DOHH2 (cell line): ENCODE results near the gene MTA2.

Source experiments
- H3F3A ChIP-seq: fragments of 200-600 bp; sonication (generic), shearing (Covaris generic); 2 replicates; pipeline ENCODE4 v1.6.0; 2016; ENCODE audit warnings: antibody characterized with exemption, mild to moderate bottlenecking; ENCODE audit not compliant: control insufficient read depth, insufficient read depth
- H3K27ac ChIP-seq: fragments of 200-600 bp; sonication (generic); 2 replicates; pipeline ENCODE4 v1.5.1; 2014; ENCODE audit warnings: low read depth, mild to moderate bottlenecking, low read length, moderate library complexity
- H3K27me3 ChIP-seq: fragments of 200-600 bp; sonication (generic); 2 replicates; pipeline ENCODE4 v1.6.1; 2014; ENCODE audit warnings: mild to moderate bottlenecking, low read length, mixed read lengths; ENCODE audit not compliant: control insufficient read depth
- H3K36me3 ChIP-seq: fragments of 200-600 bp; sonication (generic); 2 replicates; pipeline ENCODE4 v1.6.1; 2014; ENCODE audit warnings: mild to moderate bottlenecking, low read length, moderate library complexity, mixed read lengths; ENCODE audit not compliant: control insufficient read depth
- H3K4me1 ChIP-seq: fragments of 200-600 bp; sonication (generic); 2 replicates; pipeline ENCODE4 v1.6.1; 2014; ENCODE audit warnings: mild to moderate bottlenecking, low read length, mixed read lengths; ENCODE audit not compliant: control insufficient read depth
- H3K4me2 ChIP-seq: fragments of 200-600 bp; sonication (generic); 2 replicates; pipeline ENCODE4 v1.6.0; 2014; ENCODE audit warnings: mild to moderate bottlenecking, low read length, moderate library complexity
- H3K4me3 ChIP-seq: fragments of 200-600 bp; sonication (generic); 2 replicates; pipeline ENCODE4 v1.5.1; 2014; ENCODE audit warnings: mild to moderate bottlenecking, low read length, mixed read lengths
- H3K79me2 ChIP-seq: fragments of 200-600 bp; sonication (generic); 2 replicates; pipeline ENCODE4 v1.6.1; 2014; ENCODE audit warnings: mild to moderate bottlenecking, low read length, mixed read lengths; ENCODE audit not compliant: control insufficient read depth
- H3K9me2 ChIP-seq: fragments of 200-600 bp; sonication (generic); replicated peaks from 2 replicates; pipeline ENCODE4 v1.6.1; 2014; ENCODE audit warnings: mild to moderate bottlenecking, low read length, mixed read lengths; ENCODE audit not compliant: control insufficient read depth
- H3K9me3 ChIP-seq: fragments of 200-600 bp; sonication (generic); 2 replicates; pipeline ENCODE4 v1.6.1; 2014; ENCODE audit warnings: antibody characterized with exemption, low read length, mixed read lengths; ENCODE audit not compliant: control insufficient read depth, insufficient read depth
- H4K20me1 ChIP-seq: fragments of 200-600 bp; sonication (generic); 2 replicates; pipeline ENCODE4 v1.6.0; 2014; ENCODE audit warnings: low read depth, mild to moderate bottlenecking, antibody characterized with exemption, low read length, moderate library complexity; ENCODE audit not compliant: control insufficient read depth, insufficient read depth
- CTCF ChIP-seq: fragments of 200-600 bp; sonication (generic); IDR thresholded peaks from one replicate; pipeline ENCODE4 v1.5.1; 2014; ENCODE audit warnings: antibody characterized with exemption, mild to moderate bottlenecking, low read depth, low read length; ENCODE audit not compliant: poor library complexity, severe bottlenecking
- EZH2phosphoT487 ChIP-seq: fragments of 200-600 bp; sonication (generic); IDR thresholded peaks from 2 replicates; pipeline ENCODE4 v1.6.1; 2017; ENCODE audit warnings: borderline replicate concordance, mild to moderate bottlenecking, antibody characterized with exemption, low read length, moderate library complexity, mixed read lengths

The MTA2 gene

GRCh38 chr11:62648185-62648966 is 46.7 kb upstream of the MTA2 start:
- Histone ChIP-seq H3K9me2 (no peaks in the 10 kb centered on the region), H3K27ac (no peak overlapping the region), H3K9me3 (no peaks in the 10 kb centered on the region), H3K4me1 (peaks cover 39% of the 10 kb centered on the region), H3K79me2 (peaks cover 82% of the 10 kb centered on the region), H3K4me3 (no peak overlapping the region), H4K20me1 (peaks cover 3% of the 10 kb centered on the region; the same call in 1 of the 2 replicates), H3K4me2 (no peak overlapping the region), H3K27me3 (no peaks in the 10 kb centered on the region), H3F3A (no peaks in the 10 kb centered on the region), H3K36me3 (peaks cover 66% of the 10 kb centered on the region)
- no peak for TF ChIP-seq EZH2phosphoT487
- no peak for TF ChIP-seq CTCF

- Histone ChIP-seq H3F3A (no peaks in the 10 kb centered on the region), H3K27ac (no peak overlapping the region), H4K20me1 (peaks cover 3% of the 10 kb centered on the region; the same call in 1 of the 2 replicates), H3K79me2 (peaks cover 84% of the 10 kb centered on the region), H3K4me2 (no peak overlapping the region), H3K4me1 (peaks cover 40% of the 10 kb centered on the region), H3K9me2 (no peaks in the 10 kb centered on the region), H3K4me3 (no peak overlapping the region), H3K9me3 (no peaks in the 10 kb centered on the region), H3K27me3 (no peaks in the 10 kb centered on the region), H3K36me3 (peaks cover 68% of the 10 kb centered on the region)
- no peak for TF ChIP-seq CTCF
- no peak for TF ChIP-seq EZH2phosphoT487
Observed at GRCh38 chr11:62647609-62648005, 45.9 kb upstream of the MTA2 start.

GRCh38 chr11:62646825-62647608 is 45.4 kb upstream of the MTA2 start:
- peaks cover 3% of the 10 kb centered on the region; the same call in 1 of the 2 replicates for H4K20me1 ChIP-seq
- H3K4me1 ChIP-seq: peaks cover 37% of the 10 kb centered on the region
- peaks cover 69% of the 10 kb centered on the region for H3K36me3 ChIP-seq

More at GRCh38 chr11:62646825-62647608, 45.4 kb upstream of the MTA2 start:
- peaks cover 84% of the 10 kb centered on the region for H3K79me2 ChIP-seq
- H3K27me3 ChIP-seq: no peaks in the 10 kb centered on the region
- no peaks in the 10 kb centered on the region for H3F3A ChIP-seq
- H3K4me2 ChIP-seq: peak overlapping the region; percentile 35
- no peaks in the 10 kb centered on the region for H3K9me2 ChIP-seq
- H3K9me3 ChIP-seq: no peaks in the 10 kb centered on the region
- peak overlapping the region; percentile 7; the same call in 1 of the 2 replicates for H3K4me3 ChIP-seq
- H3K27ac ChIP-seq: no peak overlapping the region
- TF ChIP-seq EZH2phosphoT487: no peak
- TF ChIP-seq CTCF: no peak
